ENCODE data around the gene TNFRSF8. TPM values are rescaled to one million over a fixed set of nuclear protein-coding genes. Genes with fewer than 3 reads are reported as not detected.

The TNFRSF8 gene
- polyA plus RNA-seq, 4 donors, result 0.43 to 0.80 (median 0.60) TPM

DNA sequence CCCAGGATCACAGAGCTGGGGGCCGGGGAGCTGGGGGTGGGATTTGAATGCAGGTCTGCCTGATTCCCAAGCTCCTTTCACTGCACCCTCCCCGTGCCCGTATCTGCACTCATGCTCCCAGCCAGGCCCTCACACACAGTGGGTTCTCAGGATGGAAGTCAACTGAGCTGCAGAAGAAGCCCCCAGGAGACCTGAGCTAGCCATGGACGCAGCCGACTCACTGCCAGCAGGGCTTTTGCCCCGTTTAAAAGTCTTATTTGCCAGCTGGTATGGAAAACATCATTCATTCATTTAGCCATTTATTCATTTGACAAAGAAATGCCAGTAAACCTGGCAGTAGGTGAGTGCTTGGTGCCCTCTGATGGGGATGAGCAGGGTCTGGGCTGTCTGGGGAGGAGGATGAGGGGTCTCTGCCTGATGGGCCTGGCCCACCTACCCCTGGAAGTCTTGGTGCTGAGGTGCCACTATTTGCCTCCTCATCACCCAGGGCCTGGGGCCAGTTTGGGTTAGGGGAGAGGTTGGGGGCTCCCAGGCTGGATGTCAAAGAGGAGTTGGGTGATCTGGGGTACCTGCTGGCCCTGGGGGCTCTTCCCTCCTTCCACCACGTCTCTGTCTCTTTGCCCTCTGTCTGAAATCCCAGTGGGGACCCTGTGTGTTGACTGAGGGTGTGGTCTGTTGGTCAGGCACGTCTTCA, 106.5 kb downstream of the TNFRSF8 start:
- DNase-seq (ENCODE audit: low read depth in 4 of 4, low spot score in 3 of 4), result no peak

DNA sequence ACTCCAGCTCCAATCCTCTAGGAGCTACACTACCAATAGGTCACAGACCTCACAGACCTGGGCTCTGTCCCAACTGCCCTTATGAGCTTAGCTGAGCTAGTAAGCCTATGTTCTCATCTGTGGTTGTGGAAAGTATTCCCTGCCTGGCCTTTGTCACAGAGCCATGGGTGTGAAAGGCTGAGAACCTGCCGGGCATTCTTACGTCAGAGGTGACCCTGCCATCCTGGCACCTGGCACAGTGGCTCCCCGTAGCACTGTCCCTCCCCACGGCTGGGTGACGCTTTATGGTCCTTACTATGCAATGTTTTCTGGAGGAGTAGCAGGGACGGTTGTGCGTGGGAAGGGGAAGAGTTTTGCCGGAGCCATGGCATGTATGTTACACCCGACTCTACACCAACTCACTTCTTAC, 107.2 kb downstream of the TNFRSF8 start:
- DNase-seq (ENCODE audit: low read depth in 4 of 4, low spot score in 3 of 4), result no peak

DNA sequence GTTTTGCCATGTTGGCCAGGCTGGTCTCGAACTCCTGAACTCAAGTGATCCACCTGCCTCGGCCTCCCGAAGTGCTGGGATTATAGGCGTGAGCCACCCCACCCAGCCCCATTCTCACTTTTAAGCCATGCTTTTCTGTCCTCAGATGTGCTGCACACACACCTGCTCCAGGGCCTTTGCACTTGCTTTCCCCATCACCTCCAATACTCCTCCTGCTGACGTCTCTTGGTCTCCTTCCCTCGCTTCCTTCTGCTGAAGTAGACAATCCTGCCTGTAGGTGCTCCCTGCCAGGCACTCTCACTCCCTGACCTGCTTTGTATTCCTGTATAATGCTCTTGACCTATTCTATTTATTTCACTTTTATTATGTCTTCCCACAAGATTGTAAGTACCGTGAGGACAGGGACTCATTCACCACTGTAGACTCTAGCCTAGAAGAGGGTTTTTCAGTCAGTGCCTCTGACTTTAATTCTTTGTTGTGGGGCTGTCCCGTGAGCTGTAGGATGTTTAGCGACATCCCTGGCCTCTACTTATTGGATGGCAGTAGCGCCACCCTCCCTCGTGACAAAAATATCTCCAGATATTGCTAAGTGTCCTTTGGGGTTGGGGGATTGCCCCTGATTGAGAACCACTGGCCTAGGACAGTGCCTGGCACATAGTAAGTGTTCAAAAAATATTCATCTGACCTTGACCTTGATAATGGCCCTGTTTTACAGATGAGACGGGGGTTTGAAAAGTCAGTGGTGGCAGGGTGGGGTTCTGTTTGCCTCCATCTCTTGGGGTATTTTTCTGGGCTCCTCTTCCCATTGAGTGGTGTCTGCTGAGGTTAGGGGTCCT, 108.3 kb downstream of the TNFRSF8 start:
- no peak for DNase-seq (ENCODE audit: low read depth in 4 of 4, low spot score in 3 of 4)

DNA sequence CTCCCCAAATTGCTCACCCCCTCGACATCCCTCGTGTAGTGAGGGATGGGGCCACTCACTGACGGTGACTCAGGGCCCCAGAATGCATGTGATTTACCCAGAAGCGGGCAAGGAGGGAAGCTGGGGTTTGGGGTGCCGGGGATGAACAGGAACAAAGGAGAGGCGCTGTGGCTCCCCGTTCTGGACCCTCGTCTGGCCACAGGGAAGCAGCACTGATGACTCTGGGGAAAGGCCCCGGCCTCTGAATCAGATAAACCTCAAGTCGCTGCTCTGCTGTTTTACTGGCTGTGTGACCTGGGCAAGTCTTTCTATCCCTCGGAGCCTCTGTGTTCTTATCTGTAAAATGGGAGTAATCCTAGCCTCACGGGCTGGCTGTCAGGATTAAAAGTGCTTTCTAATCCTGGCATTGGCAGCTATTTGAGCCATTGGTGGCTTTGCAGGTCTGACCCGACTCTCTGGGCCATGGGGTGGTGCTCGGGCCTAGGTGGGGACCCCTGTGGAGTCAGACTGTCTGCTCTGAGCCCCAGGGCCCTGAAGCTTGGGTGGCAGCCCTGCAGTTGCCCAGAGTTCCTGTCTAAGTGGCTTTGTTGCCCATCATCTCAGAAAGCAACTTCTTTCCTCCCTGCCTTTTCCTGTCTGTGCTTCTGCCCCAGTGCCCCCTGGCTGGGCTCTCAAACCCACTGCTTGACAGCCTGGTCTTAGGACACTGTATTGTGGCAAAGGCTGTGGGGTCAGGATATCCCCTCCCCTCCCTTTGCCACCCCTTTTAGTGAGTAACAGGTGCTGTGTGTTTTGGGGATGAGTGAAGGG, 109.1 kb downstream of the TNFRSF8 start:
- no peak for DNase-seq (ENCODE audit: low read depth in 4 of 4, low spot score in 3 of 4)

DNA sequence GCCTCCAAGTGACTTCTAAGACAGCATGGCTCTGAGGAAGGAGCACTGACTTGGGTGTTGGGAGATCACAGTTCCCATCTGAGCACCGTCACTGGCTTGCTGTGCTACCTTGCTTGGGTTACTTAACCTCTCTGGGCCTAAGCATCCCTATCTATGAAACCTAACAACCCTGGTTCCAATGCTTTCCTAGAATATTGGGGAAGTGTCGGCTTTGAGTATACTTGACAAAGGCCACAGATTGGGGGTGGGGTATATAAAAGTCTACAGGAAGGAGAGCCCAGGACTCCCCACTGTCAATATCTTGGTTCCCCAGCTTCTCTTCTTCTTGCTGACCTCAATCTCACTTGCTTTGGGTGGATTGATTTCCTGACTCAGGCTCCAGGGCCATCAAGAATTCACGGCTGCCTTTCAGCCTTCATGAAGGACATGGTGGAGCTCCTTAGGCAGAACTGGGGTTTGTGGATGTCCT, 110.0 kb downstream of the TNFRSF8 start:
- DNase-seq (ENCODE audit: low read depth in 4 of 4, low spot score in 3 of 4), result no peak

DNA sequence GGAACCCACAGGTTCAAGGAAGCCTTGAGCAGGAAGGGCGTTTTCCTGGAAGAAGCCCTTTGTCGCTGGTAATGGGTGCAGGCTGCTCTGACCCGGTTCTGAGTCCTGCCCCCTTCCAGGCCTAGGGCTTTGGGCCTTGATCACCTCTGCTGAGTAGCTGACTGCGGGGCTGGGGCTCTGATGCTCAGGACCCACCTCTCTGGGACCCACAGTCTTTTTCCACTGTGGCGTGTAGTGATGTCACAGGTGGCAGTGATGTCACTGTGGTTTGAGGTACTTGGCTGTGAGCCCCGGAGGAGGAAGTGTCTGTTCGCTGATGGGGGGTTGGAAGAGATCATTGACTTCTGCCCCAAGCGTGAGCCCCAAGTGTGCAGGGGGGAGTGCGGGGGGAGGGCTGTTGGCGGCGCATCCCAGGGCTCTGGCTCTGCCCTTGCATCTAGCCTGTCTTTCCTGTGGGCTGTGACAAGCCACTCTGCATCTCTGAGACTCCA, 110.6 kb downstream of the TNFRSF8 start:
- DNase-seq (ENCODE audit: low read depth in 4 of 4, low spot score in 3 of 4), result no peak

DNA sequence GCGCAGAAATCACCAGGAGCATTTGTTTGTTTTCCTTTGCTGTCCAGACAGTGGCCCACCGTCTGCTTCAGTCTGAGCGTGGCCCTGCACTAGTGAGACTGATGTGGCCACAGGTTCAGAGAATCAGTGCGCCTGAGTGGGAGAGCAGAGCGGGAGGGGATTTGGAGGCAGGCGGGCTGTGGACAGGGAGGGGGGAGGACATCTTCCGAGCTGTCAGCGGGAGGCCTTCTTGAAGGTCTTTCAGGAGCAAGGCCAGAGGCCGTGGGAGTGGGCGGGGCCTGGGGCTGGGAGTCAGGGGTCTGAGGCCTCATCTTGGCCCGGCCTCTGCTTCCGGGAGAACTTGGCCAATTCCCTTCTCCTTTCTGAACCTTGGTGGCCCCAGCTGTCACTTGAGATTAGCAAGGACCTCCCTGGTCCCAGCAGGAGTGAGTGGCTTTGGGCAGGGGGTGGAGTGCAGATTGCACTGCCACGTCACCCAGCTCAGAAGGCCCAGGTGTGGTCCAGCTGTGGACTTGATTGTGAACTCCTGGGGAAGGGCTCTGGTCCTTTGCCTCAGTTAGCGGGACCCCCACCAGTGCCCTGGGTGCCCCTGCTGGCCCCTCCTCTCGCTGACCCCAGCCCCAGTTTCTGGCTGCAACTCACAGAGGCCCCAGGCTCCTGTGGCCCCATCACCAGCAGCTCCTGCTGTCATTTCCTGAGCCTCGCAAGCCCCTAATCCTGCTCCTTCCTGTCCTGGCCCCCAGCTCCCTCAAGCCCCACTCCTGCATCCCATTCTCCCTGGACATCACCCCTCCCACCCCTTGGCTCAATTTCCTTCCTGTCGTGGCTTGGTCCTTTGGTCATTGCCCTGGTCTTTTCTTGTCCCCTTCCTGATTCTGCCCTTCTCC, 112.1 kb downstream of the TNFRSF8 start:
- DNase-seq (ENCODE audit: low read depth in 4 of 4, low spot score in 3 of 4), result no peak

DNA sequence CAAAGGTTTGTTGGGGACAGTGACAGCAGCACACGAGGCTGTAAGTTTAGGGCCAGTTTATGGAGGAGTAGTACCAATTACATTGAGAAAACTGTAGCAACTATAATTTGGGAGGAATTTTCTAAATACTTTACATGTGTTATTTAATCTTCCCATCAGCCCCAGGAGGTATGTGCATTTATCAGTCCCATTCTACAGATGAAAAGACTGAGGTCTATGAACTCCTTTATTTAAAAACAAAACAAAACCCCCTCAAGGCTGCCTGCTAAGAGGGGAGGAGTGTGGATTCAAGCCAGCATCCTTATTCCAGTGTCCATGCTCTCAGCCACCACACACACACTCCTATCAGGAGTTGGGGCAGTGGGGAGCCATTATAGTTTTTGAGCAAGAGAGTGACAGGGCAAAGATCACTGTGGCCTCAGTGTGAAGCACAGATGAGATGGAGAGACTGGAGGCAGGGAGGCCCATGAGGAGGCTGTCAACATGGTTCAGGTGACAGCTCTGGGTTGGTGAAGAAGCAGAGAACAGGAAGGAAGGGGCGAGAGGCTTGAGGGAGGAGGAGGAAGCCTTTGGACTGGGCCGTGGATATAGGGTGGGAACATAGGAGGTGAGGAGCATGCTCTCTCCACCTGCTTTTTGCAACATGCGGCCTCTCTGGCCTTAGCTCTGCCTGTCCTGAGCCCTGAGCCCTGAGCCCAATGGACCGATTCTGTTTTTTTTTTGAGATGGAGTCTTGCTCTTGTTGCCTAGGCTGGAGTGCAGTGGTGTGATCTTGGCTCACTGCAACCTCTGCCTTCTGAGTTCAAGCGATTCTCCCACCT, 113.4 kb downstream of the TNFRSF8 start:
- no peak for DNase-seq (ENCODE audit: low read depth in 4 of 4, low spot score in 3 of 4)

DNA sequence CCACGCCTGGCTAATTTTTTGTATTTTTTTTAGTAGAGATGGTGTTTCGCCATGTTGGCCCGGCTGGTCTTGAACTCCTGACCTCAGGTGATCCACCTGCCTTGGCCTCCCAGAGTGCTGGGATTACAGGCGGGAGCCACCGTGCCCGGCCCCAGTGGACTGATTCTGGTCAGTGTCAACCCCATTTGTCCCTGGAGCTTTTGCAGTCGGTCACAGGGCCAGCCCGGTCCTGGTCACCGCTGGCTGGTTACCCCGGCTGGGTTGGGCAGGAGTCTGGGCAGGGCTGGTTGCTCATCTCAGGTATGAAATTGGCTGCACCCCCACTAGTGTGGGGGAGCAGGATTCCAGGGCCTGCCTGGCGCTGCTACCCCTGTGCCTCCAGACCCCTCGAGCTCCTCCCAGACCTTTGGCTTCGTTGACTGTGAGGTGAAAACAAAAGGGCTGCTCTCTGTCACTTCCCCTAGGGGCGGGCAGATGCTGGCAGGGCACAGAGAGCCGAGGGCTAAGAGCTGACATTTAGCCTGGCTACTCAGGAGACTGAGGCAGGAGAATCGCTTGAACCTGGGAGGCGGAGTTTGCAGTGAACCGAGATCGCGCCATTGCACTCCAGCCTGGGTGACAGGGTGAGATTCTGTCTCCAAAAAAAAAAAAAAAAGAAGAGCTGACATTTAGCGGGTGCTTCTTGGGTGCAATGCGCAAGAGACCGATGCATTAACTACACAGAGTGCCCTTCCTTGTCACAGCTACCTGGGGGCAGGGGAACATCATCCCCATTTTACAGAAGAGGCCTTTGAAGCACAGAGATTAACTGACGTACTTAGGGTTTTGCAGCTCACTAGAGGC, 114.3 kb downstream of the TNFRSF8 start:
- DNase-seq (ENCODE audit: low read depth in 4 of 4, low spot score in 3 of 4), result no peak

DNA sequence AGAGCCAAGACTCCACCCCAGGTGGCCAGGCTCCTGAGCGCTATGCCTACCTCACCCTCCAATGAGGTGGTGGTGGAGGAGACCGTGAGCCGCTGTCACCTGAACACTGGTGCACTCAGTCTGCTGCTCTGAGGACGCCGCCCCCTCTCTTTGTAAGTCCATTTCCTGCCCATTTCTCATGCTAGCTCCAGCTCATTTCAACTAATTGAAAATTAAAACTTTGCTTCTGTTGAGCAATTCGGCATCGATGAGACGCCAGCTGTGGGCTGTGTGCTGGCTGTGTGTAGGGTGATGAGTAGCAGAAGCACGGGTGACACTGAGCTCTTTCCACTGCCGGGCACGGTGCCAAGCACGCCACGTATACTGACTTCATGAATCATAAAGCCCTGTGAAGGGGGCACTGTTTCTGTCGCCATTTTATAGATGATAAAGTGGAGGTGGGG, 114.9 kb downstream of the TNFRSF8 start:
- DNase-seq (ENCODE audit: low read depth in 4 of 4, low spot score in 3 of 4), result no peak

DNA sequence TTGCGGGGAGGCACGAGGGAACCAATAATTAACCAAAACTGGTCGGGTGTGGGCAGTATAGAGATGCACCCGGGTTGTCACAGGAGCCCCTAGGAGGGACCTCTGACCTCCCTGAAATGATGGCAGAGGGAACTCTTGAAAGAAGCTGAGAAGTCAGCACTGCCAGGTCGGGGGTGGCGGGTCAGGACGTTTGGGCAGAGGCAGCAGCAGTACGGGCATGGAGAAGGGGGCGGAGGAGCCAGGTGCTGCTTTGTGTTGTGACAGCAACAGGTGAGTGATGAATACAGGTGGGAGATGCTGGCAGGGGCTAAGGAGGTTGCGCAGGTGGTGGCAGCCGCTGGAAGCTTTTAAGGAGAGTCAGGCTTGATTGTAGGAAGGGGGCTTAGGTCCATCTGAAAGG, 115.4 kb downstream of the TNFRSF8 start:
- DNase-seq (ENCODE audit: low read depth in 4 of 4, low spot score in 3 of 4), result no peak

DNA sequence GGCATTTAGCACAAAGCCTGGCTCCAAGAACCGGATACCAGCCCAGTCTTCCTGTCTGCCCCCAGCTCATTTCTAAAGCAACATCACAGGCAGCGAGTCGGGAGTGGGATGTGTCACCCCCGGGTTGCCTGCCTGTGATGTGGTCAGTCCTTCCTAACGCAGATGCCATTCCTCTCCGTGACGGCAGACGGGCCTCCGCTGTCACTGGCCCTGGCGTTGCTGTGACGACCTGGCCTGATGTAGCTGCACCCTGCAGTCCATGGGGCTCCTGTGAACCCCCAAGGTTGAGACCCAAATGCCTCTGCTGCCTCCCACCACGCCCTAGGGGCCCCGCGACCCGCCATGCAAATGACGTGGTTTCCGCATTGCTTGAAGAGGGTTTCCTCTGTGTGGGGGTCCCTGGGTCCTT, 116.0 kb downstream of the TNFRSF8 start:
- no peak for DNase-seq (ENCODE audit: low read depth in 4 of 4, low spot score in 3 of 4)

DNA sequence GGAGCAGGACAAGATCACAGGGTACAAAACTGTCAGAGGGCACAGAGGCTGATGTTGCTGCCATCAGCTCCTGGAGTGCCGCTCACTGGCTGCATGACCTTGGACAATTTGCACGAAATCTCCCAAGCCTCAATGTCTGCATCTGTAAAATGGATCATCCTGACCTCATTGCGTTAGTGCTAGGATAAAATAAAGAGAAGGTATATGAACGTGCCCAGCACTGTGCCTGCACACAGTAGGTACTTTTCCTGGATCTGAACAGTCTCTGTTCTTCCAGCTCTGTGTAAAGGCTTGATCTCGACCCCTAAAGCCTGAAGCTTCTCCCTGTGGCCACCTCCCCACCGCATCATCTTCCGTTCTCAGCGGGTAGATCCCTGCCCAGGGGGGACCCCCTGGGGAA, 116.6 kb downstream of the TNFRSF8 start:
- DNase-seq (ENCODE audit: low read depth in 4 of 4, low spot score in 3 of 4), result no peak

DNA sequence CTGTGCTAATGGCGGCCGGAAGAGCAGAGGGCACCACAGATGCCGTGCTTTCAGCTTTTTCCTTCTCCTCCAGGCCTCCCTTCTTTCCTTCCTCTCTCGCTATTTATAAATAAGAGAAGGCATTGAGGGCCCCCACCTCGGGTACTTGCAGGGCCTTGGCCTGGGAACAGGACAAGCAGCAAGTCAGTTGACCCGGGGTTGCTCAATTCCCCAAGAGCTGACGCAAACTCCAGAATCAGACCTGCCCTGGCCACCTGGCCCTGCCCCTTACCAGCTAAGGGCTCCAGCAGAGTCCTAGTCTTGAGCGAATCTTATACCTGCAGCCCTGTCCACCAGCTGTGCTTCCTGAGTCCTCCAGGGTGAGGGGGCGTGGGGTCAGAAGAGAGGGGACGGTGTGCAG, 117.2 kb downstream of the TNFRSF8 start:
- DNase-seq (ENCODE audit: low read depth in 4 of 4, low spot score in 3 of 4), result no peak

DNA sequence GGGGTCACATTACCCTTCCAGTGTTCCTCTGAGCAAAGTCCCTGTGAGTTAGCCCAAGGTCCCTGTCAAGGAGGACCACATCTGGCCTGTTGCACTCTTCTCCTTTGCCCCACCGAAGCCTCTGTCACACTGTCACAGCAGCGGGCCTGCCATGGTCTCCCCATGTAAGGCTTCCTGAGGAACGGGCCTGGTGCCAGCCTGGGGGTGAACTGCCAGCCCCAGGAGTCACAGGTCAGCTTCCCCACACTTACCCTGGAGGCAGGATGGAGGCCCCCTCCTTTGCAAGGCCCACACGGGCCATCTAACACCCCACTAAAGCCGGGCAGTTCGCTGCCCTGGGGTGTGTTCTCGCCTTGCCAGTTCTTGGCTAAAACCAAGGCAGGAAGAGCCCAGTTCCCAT, 117.8 kb downstream of the TNFRSF8 start:
- no peak for DNase-seq (ENCODE audit: low read depth in 4 of 4, low spot score in 3 of 4)

DNA sequence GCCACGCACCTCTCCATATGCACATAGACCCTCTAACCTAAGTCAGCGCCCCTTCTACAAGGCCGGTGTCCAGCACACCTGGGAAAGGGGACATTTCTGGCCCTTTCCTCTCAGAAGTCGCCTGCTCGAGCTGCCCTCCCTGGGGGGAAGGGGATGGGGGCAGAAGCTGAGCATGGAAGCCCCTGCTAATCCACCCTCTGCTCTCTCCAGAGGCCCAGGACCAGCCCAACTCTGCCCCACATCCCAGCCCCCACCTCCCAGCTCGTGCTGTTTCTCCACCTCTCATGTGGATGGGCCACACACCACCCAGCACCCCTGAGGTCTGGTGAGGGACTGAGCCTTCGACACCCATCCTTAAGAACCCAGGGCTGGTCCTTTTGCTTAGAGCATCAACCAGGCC, 118.5 kb downstream of the TNFRSF8 start:
- DNase-seq (ENCODE audit: low read depth in 4 of 4, low spot score in 3 of 4), result no peak

DNA sequence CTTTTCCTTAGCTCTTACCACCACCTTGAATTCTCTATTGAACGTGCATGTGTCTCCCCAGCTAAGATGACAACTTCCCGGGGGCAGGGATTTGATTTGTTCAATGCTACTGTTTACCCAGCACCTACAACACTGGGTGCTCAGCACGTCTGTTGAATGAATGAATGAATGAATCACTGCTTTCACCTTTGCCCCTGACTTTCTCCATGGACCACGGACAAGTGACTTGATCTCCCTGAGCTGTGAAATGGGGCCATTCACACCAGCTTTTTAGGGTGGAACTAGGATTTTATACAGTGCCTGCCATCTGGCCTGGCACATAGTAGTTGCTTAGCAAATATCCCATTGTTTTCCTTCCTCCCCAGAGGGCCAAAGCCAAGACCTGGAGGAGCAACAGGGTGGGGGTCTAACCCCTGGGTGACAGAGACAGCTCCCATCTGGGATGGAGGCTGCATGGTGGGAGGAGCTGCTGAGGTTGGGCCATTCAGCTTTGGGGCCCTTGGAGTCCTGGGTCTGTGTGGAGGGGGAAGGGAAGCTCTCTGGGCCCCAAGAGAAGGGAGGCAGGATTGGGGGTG, 119.4 kb downstream of the TNFRSF8 start:
- no peak for DNase-seq (ENCODE audit: low read depth in 4 of 4, low spot score in 3 of 4)
